ENCODE measurements around the gene DOK4. TPM values are rescaled to one million over a fixed set of nuclear protein-coding genes. Genes with fewer than 3 reads are reported as not detected.

DOK4 gene
- total and polyA plus RNA-seq, 7 donors, result 3.9 to 147 (median 21.8) TPM

DNA sequence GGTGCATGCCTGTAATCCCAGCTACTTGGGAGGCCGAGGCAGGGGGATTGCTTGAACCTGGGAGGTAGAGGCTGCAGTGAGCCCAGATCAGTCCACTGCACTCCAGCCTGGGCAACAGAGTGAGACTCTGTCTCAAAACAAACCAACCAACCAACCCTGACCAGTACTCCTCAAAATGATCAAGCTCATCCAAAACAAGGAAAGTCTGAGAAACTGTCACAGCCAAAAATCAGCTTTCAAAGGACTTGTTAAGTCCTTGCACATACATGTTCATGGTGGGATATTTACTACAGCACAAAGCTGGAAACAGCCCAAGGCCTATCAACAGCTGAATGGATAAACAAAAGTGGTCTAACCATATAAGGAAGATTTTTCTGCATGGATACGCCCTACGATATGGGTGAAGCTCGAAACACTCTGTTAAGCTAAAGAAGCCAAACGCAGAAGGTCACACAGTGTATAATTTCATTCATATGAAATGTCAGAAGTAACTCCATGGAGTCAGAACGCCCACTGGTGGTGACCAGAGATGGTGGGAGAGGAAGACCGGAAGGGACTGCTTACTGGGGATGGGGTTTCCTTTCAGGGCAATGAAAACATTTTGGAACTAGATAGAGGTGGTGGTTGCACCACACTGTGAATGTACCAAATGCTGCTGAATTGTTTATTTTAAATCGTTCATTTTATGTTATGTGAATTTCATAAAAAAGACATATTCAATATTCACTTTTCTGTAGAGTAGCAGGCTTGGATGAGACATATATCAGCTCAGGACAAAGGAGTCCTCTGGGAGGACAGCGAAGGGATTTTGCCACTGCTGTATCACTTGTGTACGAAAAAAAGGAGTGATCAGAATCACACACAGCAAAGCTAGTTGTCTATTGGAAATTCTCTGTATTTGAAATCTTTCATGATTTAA is 64.0 kb downstream of the DOK4 start:
- Histone ChIP-seq H3K27me3 (no peaks in the 10 kb centered on the region), H3K4me1 (peaks cover 0 to 25% (median 19%) of the 10 kb centered on the region in 4 donors), H3K27ac (peak overlapping the region in 2 of 4 donors; percentile 20 to 29), H3K9me3 (no peaks in the 10 kb centered on the region), H3K36me3 (peaks cover 0 to 3% (median 0%) of the 10 kb centered on the region in 4 donors), H3K4me3 (no peak overlapping the region)
- 30 to 52% methylated on average over 10 of the region's 10 CpGs for WGBS, 2 donors
- peak; percentile 80 for DNase-seq
- TF ChIP-seq, protein P1, sequence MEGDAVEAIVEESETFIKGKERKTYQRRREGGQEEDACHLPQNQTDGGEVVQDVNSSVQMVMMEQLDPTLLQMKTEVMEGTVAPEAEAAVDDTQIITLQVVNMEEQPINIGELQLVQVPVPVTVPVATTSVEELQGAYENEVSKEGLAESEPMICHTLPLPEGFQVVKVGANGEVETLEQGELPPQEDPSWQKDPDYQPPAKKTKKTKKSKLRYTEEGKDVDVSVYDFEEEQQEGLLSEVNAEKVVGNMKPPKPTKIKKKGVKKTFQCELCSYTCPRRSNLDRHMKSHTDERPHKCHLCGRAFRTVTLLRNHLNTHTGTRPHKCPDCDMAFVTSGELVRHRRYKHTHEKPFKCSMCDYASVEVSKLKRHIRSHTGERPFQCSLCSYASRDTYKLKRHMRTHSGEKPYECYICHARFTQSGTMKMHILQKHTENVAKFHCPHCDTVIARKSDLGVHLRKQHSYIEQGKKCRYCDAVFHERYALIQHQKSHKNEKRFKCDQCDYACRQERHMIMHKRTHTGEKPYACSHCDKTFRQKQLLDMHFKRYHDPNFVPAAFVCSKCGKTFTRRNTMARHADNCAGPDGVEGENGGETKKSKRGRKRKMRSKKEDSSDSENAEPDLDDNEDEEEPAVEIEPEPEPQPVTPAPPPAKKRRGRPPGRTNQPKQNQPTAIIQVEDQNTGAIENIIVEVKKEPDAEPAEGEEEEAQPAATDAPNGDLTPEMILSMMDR (IDR thresholded peaks at IDR 0.05), result peak; percentile 19 to 65 (median 50)
- no peak for TF ChIP-seq POLR2A (IDR thresholded peaks at IDR 0.05)
- intact Hi-C loops (cut with DNase I), result no loop called here

Other genes starting within 250 kb of the DOK4 start
- 10 to 100 TPM; 64.7 to 85.6 (median 74.4) TPM for gene ARL2BP, start 241.2 kb downstream of the DOK4 start, total RNA-seq
- 10 to 100 TPM; 28.6 to 39.0 (median 36.8) TPM for gene ARL2BP, start 241.2 kb downstream of the DOK4 start, polyA plus RNA-seq
- gene PLLP, start 201.8 kb downstream of the DOK4 start, total RNA-seq, result 1 to 10 TPM in 3 of 4 donors, under 1 TPM in 1; 0.99 to 4.7 (median 2.8) TPM
- 10 to 100 TPM in 1 of 3 donors, 1 to 10 TPM in 2; 4.2 to 10.2 (median 8.0) TPM for gene PLLP, start 201.8 kb downstream of the DOK4 start, polyA plus RNA-seq
- gene CCL22, start 127.7 kb downstream of the DOK4 start, total RNA-seq, result not detected
- 1 to 10 TPM in 1 of 3 donors, not detected in 2; 2.9 TPM for gene CCL22, start 127.7 kb downstream of the DOK4 start, polyA plus RNA-seq
- 10 to 100 TPM in 1 of 4 donors, 1 to 10 TPM in 3; 3.5 to 18.6 (median 6.7) TPM for gene CX3CL1, start 114.0 kb downstream of the DOK4 start, total RNA-seq
- 10 to 100 TPM in 1 of 3 donors, under 1 TPM in 2; 0.23 to 11.1 (median 0.60) TPM for gene CX3CL1, start 114.0 kb downstream of the DOK4 start, polyA plus RNA-seq
- not detected for gene CCL17, start 81.7 kb downstream of the DOK4 start, total RNA-seq
- 1 to 10 TPM in 1 of 3 donors, not detected in 2; 7.6 TPM for gene CCL17, start 81.7 kb downstream of the DOK4 start, polyA plus RNA-seq
- gene CIAPIN1, start 39.1 kb downstream of the DOK4 start, total RNA-seq, result 10 to 100 TPM; 17.1 to 22.5 (median 20.1) TPM
- gene CIAPIN1, start 39.1 kb downstream of the DOK4 start, polyA plus RNA-seq, result 10 to 100 TPM; 34.8 to 46.2 (median 45.2) TPM
- 10 to 100 TPM; 61.4 to 74.5 (median 71.3) TPM for gene COQ9, start 39.0 kb downstream of the DOK4 start, total RNA-seq
- 100 to 1,000 TPM in 2 of 3 donors, 10 to 100 TPM in 1; 91.6 to 154 (median 123) TPM for gene COQ9, start 39.0 kb downstream of the DOK4 start, polyA plus RNA-seq
- 100 to 1,000 TPM in 2 of 4 donors, 10 to 100 TPM in 2; 60.7 to 141 (median 101) TPM for gene POLR2C, start 23.8 kb downstream of the DOK4 start, total RNA-seq
- 10 to 100 TPM; 52.3 to 77.7 (median 60.1) TPM for gene POLR2C, start 23.8 kb downstream of the DOK4 start, polyA plus RNA-seq
- 10 to 100 TPM; 17.8 to 46.8 (median 21.0) TPM for gene CCDC102A, start 50.1 kb upstream of the DOK4 start, total RNA-seq
- gene CCDC102A, start 50.1 kb upstream of the DOK4 start, polyA plus RNA-seq, result 1 to 10 TPM; 1.6 to 4.0 (median 2.4) TPM
- under 1 TPM in 1 of 4 donors, not detected in 3; 0.36 TPM for gene ADGRG5, start 56.1 kb upstream of the DOK4 start, total RNA-seq
- gene ADGRG5, start 56.1 kb upstream of the DOK4 start, polyA plus RNA-seq, result 1 to 10 TPM in 1 of 3 donors, under 1 TPM in 2; 0.60 to 4.0 (median 0.69) TPM
- 1 to 10 TPM; 5.0 to 8.0 (median 6.7) TPM for gene ADGRG1, start 142.1 kb upstream of the DOK4 start, total RNA-seq
- 10 to 100 TPM in 1 of 3 donors, 1 to 10 TPM in 2; 5.3 to 36.3 (median 7.8) TPM for gene ADGRG1, start 142.1 kb upstream of the DOK4 start, polyA plus RNA-seq
- gene ADGRG3, start 181.8 kb upstream of the DOK4 start, total RNA-seq, result 1 to 10 TPM; 3.0 to 6.6 (median 4.9) TPM
- 1 to 10 TPM in 2 of 3 donors, under 1 TPM in 1; 0.69 to 3.6 (median 2.4) TPM for gene ADGRG3, start 181.8 kb upstream of the DOK4 start, polyA plus RNA-seq
- gene DRC7, start 208.3 kb upstream of the DOK4 start, total RNA-seq, result not detected
- gene DRC7, start 208.3 kb upstream of the DOK4 start, polyA plus RNA-seq, result not detected
- gene KATNB1, start 249.3 kb upstream of the DOK4 start, total RNA-seq, result 10 to 100 TPM in 2 of 4 donors, 1 to 10 TPM in 2; 4.3 to 15.0 (median 10.1) TPM
- gene KATNB1, start 249.3 kb upstream of the DOK4 start, polyA plus RNA-seq, result 10 to 100 TPM in 2 of 3 donors, 1 to 10 TPM in 1; 8.6 to 18.6 (median 10.8) TPM